Peyer's patch (tissue), 4 donors: ENCODE data around the gene COMMD6. TPM values are rescaled to one million over a fixed set of nuclear protein-coding genes. Genes with fewer than 3 reads are reported as not detected.

ENCODE experiments used
- DNase-seq, 3 donors: peaks; one replicate each; pipeline ENCODE4 v3.0.0-alpha.2; 2017 to 2019
- H3K27ac ChIP-seq, 4 donors: fragments of 200-600 bp; sonication (generic); one replicate each; pipeline ENCODE4 v1.5.1; 2016 to 2019
- H3K27me3 ChIP-seq, 2 donors: fragments of 200-600 bp; sonication (generic); one replicate each; pipeline ENCODE4 v1.5.1; 2019
- H3K36me3 ChIP-seq, 3 donors: fragments of 200-600 bp; sonication (generic); one replicate each; pipeline ENCODE4 v1.5.1; 2016 to 2019
- H3K4me1 ChIP-seq, 4 donors: fragments of 200-600 bp; sonication (generic); one replicate each; pipeline ENCODE4 v1.5.1; 2016 to 2019
- H3K4me3 ChIP-seq, 4 donors: fragments of 200-600 bp; sonication (generic); 1 replicate in 3 of 4; 2 replicates in 1 of 4; pipeline ENCODE4 v1.5.1; 2016 to 2019; ENCODE audit warnings: mild to moderate bottlenecking in 1 of 4
- H3K9me3 ChIP-seq, 4 donors: fragments of 200-600 bp; sonication (generic); one replicate each; pipeline ENCODE4 v1.5.1; 2016 to 2019; ENCODE audit warnings: mild to moderate bottlenecking in 1 of 4
- CTCF ChIP-seq, 6 experiments: fragments of 450-650 bp in 4 of 6; fragments of 200-600 bp in 2 of 6; sonication (generic) in 1 of 6; IDR thresholded peaks; one replicate each; pipeline ENCODE4 v1.5.1; 2017 to 2019; ENCODE audit warnings: antibody characterized with exemption in 6 of 6, mild to moderate bottlenecking in 3 of 6, moderate library complexity in 1 of 6
- POLR2A ChIP-seq, 2 donors: fragments of 450-650 bp; IDR thresholded peaks; one replicate each; pipeline ENCODE4 v1.5.1; 2017; ENCODE audit warnings: antibody characterized with exemption in 2 of 2, mild to moderate bottlenecking in 2 of 2, moderate library complexity in 2 of 2
- total RNA-seq, 4 donors: library from RNA; depleted of rRNA; stranded (reverse); fragments of >200 nt; gene quantifications; one replicate each; pipeline ENCODE4 v1.1.0, GENCODE V29; 2016

Gene COMMD6
- total RNA-seq, 4 donors from 2014 or later, result 32.7 to 56.6 (median 46.0) TPM

DNA sequence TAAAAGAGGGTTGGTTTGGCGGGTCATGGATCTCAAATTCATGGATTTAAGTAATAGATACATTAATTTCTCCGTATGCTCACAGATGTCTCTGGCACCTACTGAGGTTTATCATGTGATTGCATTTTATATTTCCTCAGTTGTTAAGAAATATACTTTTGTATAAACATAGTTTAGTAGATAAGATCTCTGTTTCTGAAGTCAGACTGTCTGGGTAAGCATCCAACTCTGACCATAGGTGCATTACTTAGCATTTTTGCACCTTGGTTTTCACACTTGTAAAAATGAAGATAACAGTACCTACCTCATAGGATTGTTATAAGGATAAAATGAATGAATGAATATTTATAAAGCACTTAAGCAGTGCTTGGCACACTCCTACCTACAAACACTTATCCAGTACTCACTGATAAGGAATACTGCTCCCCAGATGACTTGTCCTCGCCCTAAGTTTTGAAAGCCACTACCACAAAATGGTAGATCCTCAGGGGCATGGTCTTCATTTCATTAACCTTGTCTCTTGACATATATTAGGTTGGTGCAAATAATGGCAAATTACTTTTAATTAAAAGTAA, 26.5 kb downstream of the COMMD6 start:
- no peaks in the 10 kb centered on the region for H3K36me3 ChIP-seq
- H3K27me3 ChIP-seq, result no peaks in the 10 kb centered on the region
- no peak overlapping the region for H3K27ac ChIP-seq
- TF ChIP-seq POLR2A (IDR thresholded peaks at IDR 0.05) (no peak), CTCF (IDR thresholded peaks at IDR 0.05) (no peak)
- H3K9me3 ChIP-seq, result no peaks in the 10 kb centered on the region
- H3K4me3 ChIP-seq, result no peak overlapping the region
- H3K4me1 ChIP-seq, result no peaks in the 10 kb centered on the region
- no peak for DNase-seq

GRCh38 chr13:75508002-75508548, 29.6 kb downstream of the COMMD6 start:
- Histone ChIP-seq H3K36me3 (no peaks in the 10 kb centered on the region), H3K27ac (no peak overlapping the region), H3K4me1 (no peaks in the 10 kb centered on the region), H3K4me3 (no peak overlapping the region), H3K9me3 (no peaks in the 10 kb centered on the region), H3K27me3 (no peaks in the 10 kb centered on the region)
- DNase-seq, result no peak
- TF ChIP-seq POLR2A (IDR thresholded peaks at IDR 0.05) (no peak), CTCF (IDR thresholded peaks at IDR 0.05) (no peak)

GRCh38 chr13:75507027-75508001, 30.3 kb downstream of the COMMD6 start:
- no peak for DNase-seq
- Histone ChIP-seq H3K36me3 (no peaks in the 10 kb centered on the region), H3K9me3 (no peaks in the 10 kb centered on the region), H3K27me3 (no peaks in the 10 kb centered on the region), H3K27ac (no peak overlapping the region), H3K4me3 (no peak overlapping the region), H3K4me1 (no peaks in the 10 kb centered on the region)
- no peak for TF ChIP-seq CTCF (IDR thresholded peaks at IDR 0.05)
- no peak for TF ChIP-seq POLR2A (IDR thresholded peaks at IDR 0.05)

DNA sequence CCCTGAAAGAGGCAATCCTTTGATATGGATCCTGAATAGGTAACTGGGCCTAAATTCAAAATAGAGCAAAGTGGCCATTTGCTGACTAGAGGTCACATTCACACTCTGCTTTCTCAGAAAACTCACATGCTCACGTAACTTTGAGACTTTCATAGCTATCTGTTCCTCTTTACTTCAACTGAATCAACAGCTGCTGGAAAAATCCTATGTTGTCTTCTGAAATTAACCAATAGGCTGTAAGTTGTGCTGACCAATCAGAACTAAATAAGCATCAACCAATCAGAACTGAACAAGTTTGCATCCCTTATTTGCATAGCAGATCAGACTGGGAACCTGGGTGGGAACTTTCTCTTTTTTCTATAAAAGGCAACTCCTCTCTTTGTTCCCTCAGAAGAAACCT, 31.6 kb downstream of the COMMD6 start:
- no peak overlapping the region for H3K27ac ChIP-seq
- DNase-seq, result no peak
- no peaks in the 10 kb centered on the region for H3K27me3 ChIP-seq
- TF ChIP-seq CTCF (IDR thresholded peaks at IDR 0.05) (no peak), POLR2A (IDR thresholded peaks at IDR 0.05) (no peak)
- no peak overlapping the region for H3K4me3 ChIP-seq
- no peaks in the 10 kb centered on the region for H3K4me1 ChIP-seq
- no peaks in the 10 kb centered on the region for H3K36me3 ChIP-seq
- H3K9me3 ChIP-seq, result no peaks in the 10 kb centered on the region

DNA sequence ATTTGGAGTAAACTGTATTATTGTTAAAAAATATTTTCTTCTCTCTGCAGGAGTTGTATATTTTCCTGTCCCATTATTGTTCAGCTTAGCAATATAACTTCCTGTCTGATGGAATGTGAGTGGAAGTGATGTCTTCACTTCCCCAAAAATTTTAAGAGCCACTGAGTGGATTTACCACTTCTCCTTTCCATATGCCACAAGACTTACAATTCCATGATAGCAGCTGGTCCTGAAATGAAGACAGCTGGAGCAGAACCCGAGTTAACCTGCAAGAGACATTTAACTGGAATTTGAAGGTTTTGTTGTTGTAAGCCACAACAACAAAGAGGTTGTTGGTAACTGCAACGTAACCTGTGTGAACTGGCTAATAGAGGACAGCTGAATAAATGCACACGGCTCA, 32.3 kb downstream of the COMMD6 start:
- Histone ChIP-seq H3K27me3 (no peaks in the 10 kb centered on the region), H3K4me1 (no peaks in the 10 kb centered on the region), H3K27ac (no peak overlapping the region), H3K9me3 (no peaks in the 10 kb centered on the region), H3K36me3 (no peaks in the 10 kb centered on the region), H3K4me3 (no peak overlapping the region)
- no peak for DNase-seq
- no peak for TF ChIP-seq CTCF (IDR thresholded peaks at IDR 0.05)
- TF ChIP-seq POLR2A (IDR thresholded peaks at IDR 0.05), result no peak
